T-cell (primary cell): ENCODE data around the gene CDH4. TPM values are rescaled to one million over a fixed set of nuclear protein-coding genes. Genes with fewer than 3 reads are reported as not detected.

Experiments
- ATAC-seq, 4 experiments: fragments of 200-7000 bp in 3 of 4; fragments of 150-1000 bp in 1 of 4; cut with Tn5 transposase; replicated peaks in 1 of 4; 1 replicate in 3 of 4; 2 replicates in 1 of 4; pipeline ENCODE4 v1.10.0; 2021; ENCODE audit warnings: moderate library complexity in 3 of 4, mild to moderate bottlenecking in 2 of 4, moderate number of reproducible peaks in 1 of 4
- CTCF ChIA-PET, 2 donors: fragments of 300-600 bp; sonication (Branson Sonifier 250); formaldehyde crosslinking; loops; one replicate each; lab custom pipeline; 2022; ENCODE audit warnings: antibody characterized with exemption in 2 of 2; lab: Charles Lee
- POLR2A ChIA-PET, 2 donors: fragments of 300-600 bp; sonication (Branson Sonifier 250); formaldehyde crosslinking; loops; one replicate each; lab custom pipeline; 2022; ENCODE audit warnings: antibody characterized with exemption in 2 of 2; lab: Charles Lee
- DNase-seq, 35 experiments: peaks; one replicate each; pipeline versions ENCODE4 v3.0.0 to v3.0.0-alpha.2; 2013 to 2023
- H3K27ac ChIP-seq: one replicate; pipeline ENCODE4 v1.5.1; 2013; ENCODE audit warnings: low read length
- H3K27me3 ChIP-seq, 2 experiments: replicated peaks in 1 of 2; 1 replicate in 1 of 2; 2 replicates in 1 of 2; pipeline versions ENCODE4 v1.6.1 to v1.7.0; 2013; ENCODE audit warnings: low read length in 1 of 2, mixed read lengths in 1 of 2; ENCODE audit not compliant: control insufficient read depth in 2 of 2, insufficient read depth in 2 of 2; ENCODE audit errors: extremely low read depth in 1 of 2
- H3K36me3 ChIP-seq, 2 donors: 1 replicate in 1 of 2; 2 replicates in 1 of 2; pipeline versions ENCODE4 v1.6.1 to v1.7.0; 2013; ENCODE audit warnings: low read length in 1 of 2; ENCODE audit not compliant: control insufficient read depth in 2 of 2, insufficient read depth in 1 of 2; ENCODE audit errors: extremely low read depth in 1 of 2
- H3K4me1 ChIP-seq, 2 experiments: 1 replicate in 1 of 2; 2 replicates in 1 of 2; pipeline versions ENCODE4 v1.6.1 to v1.7.0; 2013; ENCODE audit warnings: low read length in 2 of 2, mixed read lengths in 1 of 2; ENCODE audit not compliant: insufficient read depth in 2 of 2, control insufficient read depth in 1 of 2; ENCODE audit errors: extremely low read depth in 1 of 2
- H3K4me3 ChIP-seq, 2 donors: 1 replicate in 1 of 2; 2 replicates in 1 of 2; pipeline versions ENCODE4 v1.5.1 to v1.7.0; 2013; ENCODE audit warnings: mild to moderate bottlenecking in 2 of 2, low read length in 1 of 2, moderate library complexity in 1 of 2; ENCODE audit not compliant: control insufficient read depth in 1 of 2; ENCODE audit errors: extremely low read depth in 1 of 2
- H3K9me3 ChIP-seq: 2 replicates; pipeline ENCODE4 v1.7.0; 2013
- H3K27ac Mint-ChIP-seq, 2 donors: one replicate each; pipeline ENCODE4 v1.8.0; 2020 to 2021; ENCODE audit warnings: mild to moderate bottlenecking in 2 of 2, mixed read lengths in 2 of 2
- H3K27me3 Mint-ChIP-seq, 2 donors: one replicate each; pipeline ENCODE4 v1.8.0; 2021 to 2022; ENCODE audit warnings: mixed read lengths in 2 of 2
- H3K36me3 Mint-ChIP-seq: one replicate; pipeline ENCODE4 v1.8.0; 2021; ENCODE audit warnings: mixed read lengths
- H3K4me1 Mint-ChIP-seq, 3 donors: one replicate each; pipeline ENCODE4 v1.8.0; 2020 to 2022; ENCODE audit warnings: mixed read lengths in 3 of 3, mild to moderate bottlenecking in 1 of 3
- H3K4me3 Mint-ChIP-seq, 3 donors: one replicate each; pipeline ENCODE4 v1.8.0; 2020 to 2022; ENCODE audit warnings: mild to moderate bottlenecking in 3 of 3, mixed read lengths in 3 of 3, moderate library complexity in 3 of 3
- H3K9me3 Mint-ChIP-seq, 3 donors: one replicate each; pipeline ENCODE4 v1.8.0; 2020 to 2022; ENCODE audit warnings: mixed read lengths in 3 of 3
- WGBS: methylation state at CpG from one replicate; pipeline ENCODE4 v1.1.5; 2013; ENCODE audit warnings: missing lambda C conversion rate; ENCODE audit not compliant: insufficient coverage; 5-methylcytosine and 5-hydroxymethylcytosine counted together
- total RNA-seq, 35 experiments: library from RNA in 6 of 35; stranded (reverse) in 6 of 35; fragments of 120-200 nt in 1 of 35; gene quantifications; one replicate each; pipeline versions ENCODE4 v1.2.1 to v1.2.4 and lab custom pipeline; 2013 to 2026

CDH4 gene
- total RNA-seq, 5 donors from 2014 or later (not counting 1 experiment from before 2014, with no cell fraction given), result 0.06 to 0.64 (median 0.14) TPM

DNA sequence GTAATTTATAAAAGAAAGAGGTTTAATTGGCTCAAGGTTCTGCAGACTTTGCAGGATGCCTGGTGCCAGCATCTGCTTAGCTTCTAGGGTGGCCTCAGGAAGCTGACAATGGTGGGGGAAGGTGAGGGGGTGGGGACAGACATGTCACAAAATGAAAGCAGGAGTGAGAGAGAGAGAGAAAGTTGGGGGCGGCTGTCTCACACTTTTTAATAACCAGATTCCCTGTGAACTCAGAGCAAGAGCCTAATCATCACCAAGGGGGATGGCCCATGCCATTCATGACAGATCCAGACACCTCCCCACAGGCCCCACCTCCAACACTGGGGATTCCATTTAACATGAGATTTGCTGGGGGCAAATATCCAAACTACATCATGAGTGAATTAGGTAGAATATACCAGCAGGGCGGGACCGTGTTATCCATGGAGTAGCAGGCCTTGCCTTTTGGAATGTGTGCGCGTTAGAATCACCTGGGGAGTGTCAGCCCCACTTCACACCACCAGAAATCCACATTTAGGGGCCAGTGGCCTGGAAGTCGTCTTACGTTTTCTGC, 258.8 kb downstream of the CDH4 start:
- DNase-seq (no peak), ATAC-seq (no peak)
- H3K4me1 ChIP-seq, result no peaks in the 10 kb centered on the region
- Mint-ChIP-seq H3K36me3 (no peaks in the 10 kb centered on the region), H3K4me3 (no peak overlapping the region), H3K27me3 (peaks cover 0 to 2% of the 10 kb centered on the region in 2 donors), H3K27ac (no peak overlapping the region), H3K4me1 (no peaks in the 10 kb centered on the region), H3K9me3 (no peaks in the 10 kb centered on the region)
- CTCF ChIA-PET, result no interaction called here
- POLR2A ChIA-PET, result no interaction called here
- no peaks in the 10 kb centered on the region for H3K9me3 ChIP-seq
- WGBS, result 83% methylated on average over 6 of the region's 7 CpGs
- H3K36me3 ChIP-seq, result no peaks in the 10 kb centered on the region
- peaks cover 0 to 12% of the 10 kb centered on the region in 2 experiments for H3K27me3 ChIP-seq
- H3K27ac ChIP-seq, result no peak overlapping the region
- no peak overlapping the region for H3K4me3 ChIP-seq

- Mint-ChIP-seq H3K27me3 (no peaks in the 10 kb centered on the region), H3K9me3 (no peaks in the 10 kb centered on the region), H3K36me3 (no peaks in the 10 kb centered on the region), H3K27ac (no peak overlapping the region), H3K4me1 (no peaks in the 10 kb centered on the region), H3K4me3 (no peak overlapping the region)
- ATAC-seq, result no peak
- Histone ChIP-seq H3K27ac (no peak overlapping the region), H3K4me1 (no peaks in the 10 kb centered on the region), H3K27me3 (peaks cover 0 to 12% of the 10 kb centered on the region in 2 experiments), H3K4me3 (no peak overlapping the region), H3K9me3 (no peaks in the 10 kb centered on the region), H3K36me3 (no peaks in the 10 kb centered on the region)
- WGBS, result 86% methylated on average over 9 of the region's 11 CpGs
- CTCF ChIA-PET, result no interaction called here
- POLR2A ChIA-PET, result no interaction called here
- no peak for DNase-seq
These were observed 260.4 kb downstream of the CDH4 start for GRCh38 chr20:61512475-61512874.

GRCh38 chr20:61513124-61514017, 261.3 kb downstream of the CDH4 start:
- Histone ChIP-seq H3K27ac (no peak overlapping the region), H3K27me3 (peaks cover 0 to 8% of the 10 kb centered on the region in 2 experiments), H3K9me3 (no peaks in the 10 kb centered on the region), H3K36me3 (no peaks in the 10 kb centered on the region), H3K4me3 (no peak overlapping the region), H3K4me1 (no peaks in the 10 kb centered on the region)
- no peak overlapping the region for H3K4me3 Mint-ChIP-seq
- H3K27me3 Mint-ChIP-seq, result no peaks in the 10 kb centered on the region
- WGBS, result 72% methylated on average over 10 of the region's 17 CpGs
- H3K27ac Mint-ChIP-seq, result no peak overlapping the region
- DNase-seq (no peak), ATAC-seq (no peak)
- CTCF ChIA-PET, result no interaction called here
- peaks cover 0 to 1% (median 0%) of the 10 kb centered on the region in 3 donors for H3K9me3 Mint-ChIP-seq
- POLR2A ChIA-PET, result no interaction called here
- H3K4me1 Mint-ChIP-seq, result no peaks in the 10 kb centered on the region
- no peaks in the 10 kb centered on the region for H3K36me3 Mint-ChIP-seq

- peaks cover 0 to 5% of the 10 kb centered on the region in 2 experiments for H3K27me3 ChIP-seq
- CTCF ChIA-PET, result no interaction called here
These were observed 261.9 kb downstream of the CDH4 start for GRCh38 chr20:61514018-61514365.

GRCh38 chr20:61514396-61514795, 262.3 kb downstream of the CDH4 start:
- POLR2A ChIA-PET, result no interaction called here
- Histone ChIP-seq H3K36me3 (no peaks in the 10 kb centered on the region), H3K27ac (no peak overlapping the region), H3K4me3 (no peak overlapping the region), H3K9me3 (no peaks in the 10 kb centered on the region), H3K27me3 (peaks cover 0 to 5% of the 10 kb centered on the region in 2 experiments), H3K4me1 (no peaks in the 10 kb centered on the region)
- Mint-ChIP-seq H3K4me1 (no peaks in the 10 kb centered on the region), H3K27me3 (no peaks in the 10 kb centered on the region), H3K36me3 (no peaks in the 10 kb centered on the region), H3K4me3 (no peak overlapping the region), H3K9me3 (peaks cover 0 to 6% (median 0%) of the 10 kb centered on the region in 3 donors), H3K27ac (no peak overlapping the region)
- no peak for ATAC-seq
- CTCF ChIA-PET, result no interaction called here
- WGBS, result 63% methylated on average over 3 of the region's 6 CpGs
- no peak for DNase-seq

More at GRCh38 chr20:61514018-61514365, 261.9 kb downstream of the CDH4 start:
- POLR2A ChIA-PET, result no interaction called here
- no peak for ATAC-seq
- Mint-ChIP-seq H3K27ac (no peak overlapping the region), H3K36me3 (no peaks in the 10 kb centered on the region), H3K4me3 (no peak overlapping the region), H3K27me3 (no peaks in the 10 kb centered on the region), H3K9me3 (peaks cover 0 to 6% (median 0%) of the 10 kb centered on the region in 3 donors), H3K4me1 (no peaks in the 10 kb centered on the region)
- Histone ChIP-seq H3K4me3 (no peak overlapping the region), H3K36me3 (no peaks in the 10 kb centered on the region), H3K9me3 (no peaks in the 10 kb centered on the region), H3K4me1 (no peaks in the 10 kb centered on the region), H3K27ac (no peak overlapping the region)
- 67% methylated on average over 1 of the region's 5 CpGs for WGBS
- no peak for DNase-seq

- CTCF ChIA-PET, result no interaction called here
These were observed 262.9 kb downstream of the CDH4 start for GRCh38 chr20:61514805-61515505.

More at GRCh38 chr20:61514805-61515505, 262.9 kb downstream of the CDH4 start:
- H3K27ac ChIP-seq, result no peak overlapping the region
- no peaks in the 10 kb centered on the region for H3K9me3 ChIP-seq
- no peaks in the 10 kb centered on the region for H3K4me1 ChIP-seq
- Mint-ChIP-seq H3K36me3 (no peaks in the 10 kb centered on the region), H3K4me3 (no peak overlapping the region), H3K27me3 (no peaks in the 10 kb centered on the region), H3K9me3 (peaks cover 0 to 6% (median 0%) of the 10 kb centered on the region in 3 donors), H3K4me1 (no peaks in the 10 kb centered on the region), H3K27ac (no peak overlapping the region)
- POLR2A ChIA-PET, result no interaction called here
- ATAC-seq, result no peak
- H3K4me3 ChIP-seq, result no peak overlapping the region
- no peaks in the 10 kb centered on the region for H3K36me3 ChIP-seq
- peaks cover 0 to 5% of the 10 kb centered on the region in 2 experiments for H3K27me3 ChIP-seq
- WGBS, result 82% methylated on average over 12 of the region's 14 CpGs
- DNase-seq, result no peak
